ENCODE measurements around the gene WSCD1.

DNA sequence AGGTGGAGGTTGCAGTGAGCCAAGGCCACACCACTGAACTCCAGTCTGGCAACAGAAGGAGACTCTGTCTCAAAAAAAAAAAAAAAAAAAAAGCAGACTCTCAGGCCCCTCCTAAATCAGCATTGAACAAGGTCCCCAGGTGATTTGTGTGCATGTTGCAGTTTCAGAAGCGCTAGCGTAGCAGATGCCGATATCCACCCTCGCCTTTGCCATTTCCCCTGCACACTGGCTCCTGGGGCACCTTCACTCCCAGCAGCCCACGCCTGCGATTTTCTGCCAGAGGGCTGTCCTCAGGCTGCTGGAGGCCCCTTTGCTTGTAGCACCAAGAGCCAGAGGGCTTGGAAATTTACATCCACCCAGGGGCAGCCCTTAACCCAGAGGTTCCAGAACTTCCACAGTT lies 95.6 kb downstream of the WSCD1 start:
- TF ChIP-seq, protein P1, sequence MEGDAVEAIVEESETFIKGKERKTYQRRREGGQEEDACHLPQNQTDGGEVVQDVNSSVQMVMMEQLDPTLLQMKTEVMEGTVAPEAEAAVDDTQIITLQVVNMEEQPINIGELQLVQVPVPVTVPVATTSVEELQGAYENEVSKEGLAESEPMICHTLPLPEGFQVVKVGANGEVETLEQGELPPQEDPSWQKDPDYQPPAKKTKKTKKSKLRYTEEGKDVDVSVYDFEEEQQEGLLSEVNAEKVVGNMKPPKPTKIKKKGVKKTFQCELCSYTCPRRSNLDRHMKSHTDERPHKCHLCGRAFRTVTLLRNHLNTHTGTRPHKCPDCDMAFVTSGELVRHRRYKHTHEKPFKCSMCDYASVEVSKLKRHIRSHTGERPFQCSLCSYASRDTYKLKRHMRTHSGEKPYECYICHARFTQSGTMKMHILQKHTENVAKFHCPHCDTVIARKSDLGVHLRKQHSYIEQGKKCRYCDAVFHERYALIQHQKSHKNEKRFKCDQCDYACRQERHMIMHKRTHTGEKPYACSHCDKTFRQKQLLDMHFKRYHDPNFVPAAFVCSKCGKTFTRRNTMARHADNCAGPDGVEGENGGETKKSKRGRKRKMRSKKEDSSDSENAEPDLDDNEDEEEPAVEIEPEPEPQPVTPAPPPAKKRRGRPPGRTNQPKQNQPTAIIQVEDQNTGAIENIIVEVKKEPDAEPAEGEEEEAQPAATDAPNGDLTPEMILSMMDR (IDR thresholded peaks at IDR 0.05) = no peak
- TF ChIP-seq EZH2 (IDR thresholded peaks at IDR 0.05; ENCODE audit: borderline replicate concordance, insufficient read depth, low read depth, low read length, poor library complexity, severe bottlenecking) = no peak
